ENCODE data around the gene TSGA10. TPM values are rescaled to one million over a fixed set of nuclear protein-coding genes. Genes with fewer than 3 reads are reported as not detected.
A peak's percentile ranks its signal among the peaks of the same experiment; 100 is the strongest.

TSGA10 gene
- polyA plus RNA-seq, 2 donors, result 1.7 to 3.2 TPM

DNA sequence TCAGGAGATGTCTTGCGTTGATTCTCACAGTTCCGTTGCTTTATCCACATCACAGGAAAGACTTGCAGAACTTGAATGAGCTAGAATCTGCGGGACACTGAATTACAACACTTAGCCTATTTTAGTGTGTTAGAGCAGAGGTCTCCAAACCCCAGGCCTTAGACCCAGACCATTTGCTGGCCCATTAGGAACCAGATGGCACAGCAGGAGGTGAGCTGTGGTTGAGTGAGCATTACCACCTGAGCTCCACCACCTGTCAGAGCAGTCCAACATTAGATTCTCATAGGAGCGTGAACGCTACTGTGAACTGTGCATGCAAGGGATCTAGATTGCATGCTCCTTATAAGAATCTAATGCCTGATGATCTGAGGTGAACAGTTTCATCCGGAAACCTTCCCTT is 30.1 kb upstream of the TSGA10 start:
- Histone ChIP-seq H3K4me1 (ENCODE audit: control insufficient read depth in 2 of 2, insufficient read depth in 2 of 2, low read length in 1 of 2) (no peaks in the 10 kb centered on the region), H3K27ac (ENCODE audit: low read depth in 2 of 2, low read length in 1 of 2) (no peak overlapping the region), H3K27me3 (ENCODE audit: control insufficient read depth in 1 of 2, insufficient read depth in 2 of 2, low read length in 2 of 2) (no peaks in the 10 kb centered on the region), H3K9me3 (ENCODE audit: control insufficient read depth in 2 of 2, insufficient read depth in 1 of 2, low read depth in 1 of 2, low read length in 1 of 2) (no peaks in the 10 kb centered on the region), H3K4me3 (ENCODE audit: low read depth in 1 of 2, low read length in 2 of 2) (no peak overlapping the region), H3K36me3 (ENCODE audit: control insufficient read depth in 2 of 2, insufficient read depth in 2 of 2, low read length in 1 of 2) (peaks cover 0 to 2% of the 10 kb centered on the region in 2 donors)
- WGBS, 2 donors, result 62 to 64% methylated on average over 6 of the region's 6 CpGs

DNA sequence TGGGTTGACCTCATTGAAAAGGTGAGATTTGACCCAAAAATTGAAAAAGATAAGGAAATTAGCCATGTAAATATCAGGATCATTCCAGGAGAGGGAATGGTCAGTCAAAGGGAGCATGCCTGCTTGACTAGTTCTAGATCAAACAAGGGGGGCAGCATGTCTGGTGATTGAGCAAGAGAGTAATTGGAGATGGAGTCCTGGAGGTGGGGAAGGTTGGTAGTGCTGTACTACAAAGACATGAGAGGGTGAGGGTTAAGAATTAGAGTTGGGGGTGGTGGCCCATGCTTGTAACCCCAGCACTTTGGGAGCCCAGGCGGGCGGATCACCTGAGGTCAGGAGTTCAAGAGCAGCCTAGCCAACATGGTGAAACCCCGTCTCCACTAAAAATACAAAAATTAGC is 28.3 kb upstream of the TSGA10 start:
- H3K9me3 ChIP-seq (ENCODE audit: control insufficient read depth in 2 of 2, insufficient read depth in 1 of 2, low read depth in 1 of 2, low read length in 1 of 2), result no peaks in the 10 kb centered on the region
- 92 to 97% methylated on average over 3 of the region's 3 CpGs for WGBS, 2 donors
- no peaks in the 10 kb centered on the region for H3K4me1 ChIP-seq (ENCODE audit: control insufficient read depth in 2 of 2, insufficient read depth in 2 of 2, low read length in 1 of 2)
- no peaks in the 10 kb centered on the region for H3K27me3 ChIP-seq (ENCODE audit: control insufficient read depth in 1 of 2, insufficient read depth in 2 of 2, low read length in 2 of 2)
- H3K27ac ChIP-seq (ENCODE audit: low read depth in 2 of 2, low read length in 1 of 2), result no peak overlapping the region
- peaks cover 0 to 2% of the 10 kb centered on the region in 2 donors for H3K36me3 ChIP-seq (ENCODE audit: control insufficient read depth in 2 of 2, insufficient read depth in 2 of 2, low read length in 1 of 2)
- no peak overlapping the region for H3K4me3 ChIP-seq (ENCODE audit: low read depth in 1 of 2, low read length in 2 of 2)

DNA sequence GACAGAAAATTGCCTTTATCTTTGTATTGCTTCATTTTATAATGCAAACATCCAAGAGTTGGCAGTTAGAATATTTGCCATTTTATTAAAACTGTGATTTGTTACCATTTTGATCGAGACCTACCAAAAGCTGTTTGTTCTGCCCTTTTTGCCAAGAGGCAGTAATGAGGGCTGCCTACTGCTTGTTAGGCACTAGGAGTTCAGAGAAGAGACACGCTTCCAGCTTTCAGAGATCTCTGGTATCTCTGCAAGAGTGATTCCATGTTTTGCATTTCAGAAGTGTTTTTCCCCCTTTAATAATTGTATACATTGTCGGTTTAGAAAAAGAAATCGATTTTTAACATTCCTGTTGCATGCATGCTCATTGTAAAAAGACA is 26.9 kb upstream of the TSGA10 start:
- Histone ChIP-seq H3K9me3 (ENCODE audit: control insufficient read depth in 2 of 2, insufficient read depth in 1 of 2, low read depth in 1 of 2, low read length in 1 of 2) (no peaks in the 10 kb centered on the region), H3K4me1 (ENCODE audit: control insufficient read depth in 2 of 2, insufficient read depth in 2 of 2, low read length in 1 of 2) (no peaks in the 10 kb centered on the region), H3K4me3 (ENCODE audit: low read depth in 1 of 2, low read length in 2 of 2) (peak overlapping the region; percentile 97 to 99), H3K27me3 (ENCODE audit: control insufficient read depth in 1 of 2, insufficient read depth in 2 of 2, low read length in 2 of 2) (no peaks in the 10 kb centered on the region), H3K27ac (ENCODE audit: low read depth in 2 of 2, low read length in 1 of 2) (no peak overlapping the region), H3K36me3 (ENCODE audit: control insufficient read depth in 2 of 2, insufficient read depth in 2 of 2, low read length in 1 of 2) (no peaks in the 10 kb centered on the region)
- WGBS, 2 donors, result 3 to 4% methylated on average over 4 of the region's 4 CpGs

DNA sequence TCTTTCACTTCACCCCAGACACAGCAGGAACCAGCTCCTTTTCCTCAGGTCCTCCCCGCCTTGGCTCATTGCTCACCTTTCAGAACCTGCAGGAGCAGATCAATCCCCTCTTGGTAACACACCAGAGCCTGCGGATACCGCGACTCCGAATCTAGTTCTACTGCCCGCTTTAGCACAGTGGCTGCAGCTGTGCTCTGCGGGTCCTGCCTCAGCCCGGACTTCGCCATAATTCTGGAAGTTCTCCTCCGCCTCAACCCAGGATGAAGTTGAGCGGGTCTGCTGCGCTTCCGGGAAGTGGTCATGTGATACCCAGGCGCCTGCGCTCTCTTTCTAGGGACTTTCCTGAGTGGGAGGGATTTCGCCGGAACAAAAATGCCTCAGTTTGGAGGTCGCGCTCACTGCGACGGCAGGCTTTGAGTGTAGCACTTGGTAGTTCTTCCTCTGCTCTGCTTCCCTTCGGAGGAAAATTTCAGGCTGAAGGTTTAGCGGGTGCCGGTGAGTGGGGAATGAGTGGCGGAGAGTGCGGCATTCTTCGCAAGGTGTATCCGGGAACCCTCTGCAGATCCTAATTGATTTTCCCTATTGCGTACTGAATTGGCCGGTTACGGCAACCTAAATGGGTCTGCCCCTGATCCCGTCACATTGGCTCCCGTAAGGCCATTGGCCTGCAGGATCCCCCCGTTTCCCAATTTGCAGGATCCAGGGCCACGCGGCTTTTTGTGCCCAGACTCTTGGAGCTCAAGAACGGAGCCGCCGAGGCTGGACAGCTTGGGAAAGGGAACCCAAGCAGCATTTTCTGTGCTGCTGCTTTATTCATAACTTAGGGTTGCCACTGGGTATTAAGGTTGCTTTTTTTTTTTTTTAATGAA is 26.2 kb upstream of the TSGA10 start, which contains the start of the genes MITD1 and MRPL30:
Gene MITD1 (minus strand): TSS at position 304 of the 869 bp plus-strand sequence. CDS start 77 bp downstream, at position 227.
Gene MRPL30 (plus strand): TSS at position 430 of the 869 bp plus-strand sequence. CDS start 5,020 bp downstream, outside the sequence.
- Histone ChIP-seq H3K4me3 (ENCODE audit: low read depth in 1 of 2, low read length in 2 of 2) (peak within 1 kb of the TSS; percentile 97 to 99), H3K9me3 (ENCODE audit: control insufficient read depth in 2 of 2, insufficient read depth in 1 of 2, low read depth in 1 of 2, low read length in 1 of 2) (no peaks in the 10 kb centered on the region), H3K27ac (ENCODE audit: low read depth in 2 of 2, low read length in 1 of 2) (peak within 1 kb of the TSS; percentile 76 to 89), H3K27me3 (ENCODE audit: control insufficient read depth in 1 of 2, insufficient read depth in 2 of 2, low read length in 2 of 2) (no peaks in the 10 kb centered on the region), H3K4me1 (ENCODE audit: control insufficient read depth in 2 of 2, insufficient read depth in 2 of 2, low read length in 1 of 2) (no peaks in the 10 kb centered on the region), H3K36me3 (ENCODE audit: control insufficient read depth in 2 of 2, insufficient read depth in 2 of 2, low read length in 1 of 2) (no peaks in the 10 kb centered on the region)
- 0 to 1% methylated on average over 39 of the region's 39 CpGs for WGBS, 2 donors

DNA sequence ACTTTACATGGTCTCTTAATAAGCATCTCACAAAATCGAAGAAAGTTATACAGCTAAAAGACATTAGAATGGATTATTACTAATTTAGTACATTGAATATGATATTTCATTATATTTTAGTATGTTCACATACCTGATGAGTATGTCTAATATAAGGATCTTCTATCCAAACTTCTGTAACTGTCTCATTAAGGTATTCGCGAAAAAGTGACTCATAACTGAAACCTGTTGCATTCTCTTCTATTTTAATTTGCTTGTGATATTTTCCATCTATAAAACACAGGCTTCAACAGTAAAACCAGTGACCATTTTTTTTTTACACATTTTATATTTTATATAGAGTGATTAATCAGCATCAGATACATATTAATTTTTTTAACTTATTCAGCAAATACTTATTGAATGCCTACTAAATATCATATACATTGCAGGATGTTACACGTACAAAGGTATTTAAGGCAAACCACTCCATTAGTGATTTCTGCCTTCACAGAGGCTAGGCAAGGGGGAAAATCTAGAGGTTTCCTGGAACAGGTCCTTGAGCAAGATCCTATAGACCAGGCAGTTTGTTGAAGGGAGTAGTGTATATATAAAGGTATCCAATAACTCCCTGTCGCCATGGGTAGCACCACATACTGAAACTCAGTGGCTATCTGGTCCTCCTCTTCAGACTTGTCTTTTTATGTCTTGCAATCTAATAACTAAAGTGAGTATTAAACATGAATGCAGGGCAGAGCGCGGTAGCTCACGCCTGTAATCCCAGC is 16.8 kb upstream of the TSGA10 start:
- H3K4me1 ChIP-seq (ENCODE audit: control insufficient read depth in 2 of 2, insufficient read depth in 2 of 2, low read length in 1 of 2), result no peaks in the 10 kb centered on the region
- no peak overlapping the region for H3K4me3 ChIP-seq (ENCODE audit: low read depth in 1 of 2, low read length in 2 of 2)
- H3K36me3 ChIP-seq (ENCODE audit: control insufficient read depth in 2 of 2, insufficient read depth in 2 of 2, low read length in 1 of 2), result no peaks in the 10 kb centered on the region
- WGBS, 2 donors, result 95 to 98% methylated on average over 8 of the region's 8 CpGs
- no peaks in the 10 kb centered on the region for H3K27me3 ChIP-seq (ENCODE audit: control insufficient read depth in 1 of 2, insufficient read depth in 2 of 2, low read length in 2 of 2)
- H3K27ac ChIP-seq (ENCODE audit: low read depth in 2 of 2, low read length in 1 of 2), result no peak overlapping the region
- H3K9me3 ChIP-seq (ENCODE audit: control insufficient read depth in 2 of 2, insufficient read depth in 1 of 2, low read depth in 1 of 2, low read length in 1 of 2), result no peaks in the 10 kb centered on the region

DNA sequence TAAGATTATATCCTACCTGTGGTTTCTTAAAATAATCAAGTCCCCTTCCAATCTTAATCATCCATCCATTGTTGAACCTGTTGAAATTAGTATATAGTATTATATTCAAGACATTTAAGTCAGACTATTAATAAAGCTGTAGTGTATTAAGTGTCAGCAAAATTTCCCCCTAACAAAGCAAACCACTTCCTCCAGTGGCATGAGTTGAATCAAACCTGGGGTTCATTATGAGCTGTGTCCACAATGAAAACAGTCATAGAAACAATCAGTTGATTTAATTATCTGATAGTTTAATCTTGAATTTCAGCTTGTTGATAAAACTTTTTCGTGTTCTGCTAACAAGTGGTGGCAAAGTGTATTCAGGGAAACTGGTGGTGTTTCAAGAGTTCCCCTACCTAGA is 14.8 kb upstream of the TSGA10 start:
- no peaks in the 10 kb centered on the region for H3K4me1 ChIP-seq (ENCODE audit: control insufficient read depth in 2 of 2, insufficient read depth in 2 of 2, low read length in 1 of 2)
- peaks cover 0 to 3% of the 10 kb centered on the region in 2 donors for H3K36me3 ChIP-seq (ENCODE audit: control insufficient read depth in 2 of 2, insufficient read depth in 2 of 2, low read length in 1 of 2)
- no peaks in the 10 kb centered on the region for H3K27me3 ChIP-seq (ENCODE audit: control insufficient read depth in 1 of 2, insufficient read depth in 2 of 2, low read length in 2 of 2)
- no peak overlapping the region for H3K27ac ChIP-seq (ENCODE audit: low read depth in 2 of 2, low read length in 1 of 2)
- no peak overlapping the region for H3K4me3 ChIP-seq (ENCODE audit: low read depth in 1 of 2, low read length in 2 of 2)
- WGBS, 2 donors, result 57 to 62% methylated on average over 1 of the region's 1 CpG
- H3K9me3 ChIP-seq (ENCODE audit: control insufficient read depth in 2 of 2, insufficient read depth in 1 of 2, low read depth in 1 of 2, low read length in 1 of 2), result no peaks in the 10 kb centered on the region

DNA sequence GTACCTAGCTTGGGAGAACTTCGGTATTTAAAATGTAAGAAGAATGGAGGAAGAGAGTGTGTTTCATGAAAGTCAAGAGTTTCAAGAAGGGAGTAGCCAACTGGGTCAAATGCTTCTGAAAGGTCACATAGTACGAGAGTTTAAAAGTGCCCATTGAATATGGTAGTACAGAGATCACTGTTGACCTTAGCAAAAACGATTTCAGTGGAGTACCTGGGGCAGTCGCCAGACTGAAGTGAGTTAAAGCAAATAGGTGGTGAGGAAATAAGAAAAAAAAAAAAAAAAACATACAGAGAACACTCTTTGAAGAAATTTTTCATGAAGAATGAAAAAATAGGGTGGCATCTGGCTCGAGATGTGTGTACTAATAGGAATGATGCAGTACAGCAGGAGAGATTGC is 11.5 kb upstream of the TSGA10 start:
- no peaks in the 10 kb centered on the region for H3K27me3 ChIP-seq (ENCODE audit: control insufficient read depth in 1 of 2, insufficient read depth in 2 of 2, low read length in 2 of 2)
- peaks cover 0 to 3% of the 10 kb centered on the region in 2 donors for H3K36me3 ChIP-seq (ENCODE audit: control insufficient read depth in 2 of 2, insufficient read depth in 2 of 2, low read length in 1 of 2)
- no peak overlapping the region for H3K4me3 ChIP-seq (ENCODE audit: low read depth in 1 of 2, low read length in 2 of 2)
- no peaks in the 10 kb centered on the region for H3K9me3 ChIP-seq (ENCODE audit: control insufficient read depth in 2 of 2, insufficient read depth in 1 of 2, low read depth in 1 of 2, low read length in 1 of 2)
- no peaks in the 10 kb centered on the region for H3K4me1 ChIP-seq (ENCODE audit: control insufficient read depth in 2 of 2, insufficient read depth in 2 of 2, low read length in 1 of 2)
- 88 to 90% methylated on average over 5 of the region's 5 CpGs for WGBS, 2 donors
- H3K27ac ChIP-seq (ENCODE audit: low read depth in 2 of 2, low read length in 1 of 2), result no peak overlapping the region

DNA sequence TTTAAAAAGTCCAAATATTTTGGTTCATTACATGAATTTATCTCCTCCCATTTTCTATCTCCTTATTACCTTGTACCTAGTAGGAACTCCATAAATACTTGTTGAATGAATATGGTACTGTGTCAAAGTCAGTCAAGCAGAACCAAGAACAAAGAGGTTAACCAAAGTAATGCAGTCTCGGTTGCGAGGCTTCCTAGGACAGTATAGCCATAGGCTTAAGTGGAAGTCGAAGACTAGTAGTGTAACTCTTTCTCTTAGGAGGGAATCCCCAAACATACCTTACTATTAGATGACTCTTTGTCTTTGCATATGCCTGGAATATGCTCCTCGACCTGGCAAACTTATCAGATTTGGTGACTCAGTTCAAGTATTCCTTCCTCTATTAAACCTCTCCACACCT is 4.9 kb upstream of the TSGA10 start:
- 72 to 75% methylated on average over 4 of the region's 4 CpGs for WGBS, 2 donors
- H3K27me3 ChIP-seq (ENCODE audit: control insufficient read depth in 1 of 2, insufficient read depth in 2 of 2, low read length in 2 of 2), result no peaks in the 10 kb centered on the region

DNA sequence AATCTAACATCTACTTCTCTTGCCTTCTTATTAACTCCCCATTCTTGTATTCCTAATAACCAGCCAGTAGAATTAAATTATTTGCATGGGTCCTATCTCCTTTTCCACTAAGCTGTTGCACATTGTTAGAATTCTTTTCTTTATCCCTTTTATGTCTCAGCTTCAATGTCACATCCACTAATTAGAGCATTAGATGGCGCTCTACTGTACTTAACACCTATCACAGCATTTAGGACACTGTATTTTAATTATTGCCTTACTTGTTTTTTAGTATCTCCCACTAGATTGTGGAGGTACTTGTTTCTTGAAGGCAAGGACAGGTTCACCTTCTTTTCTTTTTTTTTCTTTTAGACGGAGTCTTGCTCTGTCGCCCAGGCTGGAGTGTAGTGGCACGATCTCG is 3.9 kb upstream of the TSGA10 start:
- Histone ChIP-seq H3K27me3 (ENCODE audit: control insufficient read depth in 1 of 2, insufficient read depth in 2 of 2, low read length in 2 of 2) (no peaks in the 10 kb centered on the region), H3K9me3 (ENCODE audit: control insufficient read depth in 2 of 2, insufficient read depth in 1 of 2, low read depth in 1 of 2, low read length in 1 of 2) (no peaks in the 10 kb centered on the region), H3K27ac (ENCODE audit: low read depth in 2 of 2, low read length in 1 of 2) (no peak overlapping the region), H3K4me1 (ENCODE audit: control insufficient read depth in 2 of 2, insufficient read depth in 2 of 2, low read length in 1 of 2) (no peaks in the 10 kb centered on the region), H3K4me3 (ENCODE audit: low read depth in 1 of 2, low read length in 2 of 2) (no peak overlapping the region), H3K36me3 (ENCODE audit: control insufficient read depth in 2 of 2, insufficient read depth in 2 of 2, low read length in 1 of 2) (no peaks in the 10 kb centered on the region)
- WGBS, 2 donors, result 95 to 96% methylated on average over 5 of the region's 5 CpGs

More for the DNA sequence above, 4.9 kb upstream of the TSGA10 start:
- no peak overlapping the region for H3K27ac ChIP-seq (ENCODE audit: low read depth in 2 of 2, low read length in 1 of 2)
- H3K4me3 ChIP-seq (ENCODE audit: low read depth in 1 of 2, low read length in 2 of 2), result no peak overlapping the region
- no peaks in the 10 kb centered on the region for H3K9me3 ChIP-seq (ENCODE audit: control insufficient read depth in 2 of 2, insufficient read depth in 1 of 2, low read depth in 1 of 2, low read length in 1 of 2)
- H3K4me1 ChIP-seq (ENCODE audit: control insufficient read depth in 2 of 2, insufficient read depth in 2 of 2, low read length in 1 of 2), result no peaks in the 10 kb centered on the region
- H3K36me3 ChIP-seq (ENCODE audit: control insufficient read depth in 2 of 2, insufficient read depth in 2 of 2, low read length in 1 of 2), result no peaks in the 10 kb centered on the region
